Parathyroid adenoma (tissue), 2 donors: ENCODE measurements around the gene SLC39A9.
"Not testable (repeated sequence)": the region's sequence is repeated elsewhere in the genome, so short reads cannot be mapped to it uniquely, and the experiment has no call there.

Experiments
- H2AFZ ChIP-seq: fragments of 300-600 bp; sonication (generic); one replicate; pipeline ENCODE4 v1.7.0; 2017; ENCODE audit warnings: antibody characterized with exemption, mild to moderate bottlenecking
- H3K27ac ChIP-seq: fragments of 300-600 bp; sonication (generic); one replicate; pipeline ENCODE4 v1.7.0; 2017
- H3K27me3 ChIP-seq: fragments of 300-600 bp; sonication (generic); one replicate; pipeline ENCODE4 v1.7.0; 2017; ENCODE audit warnings: low read length; ENCODE audit not compliant: control insufficient read depth, insufficient read depth
- H3K36me3 ChIP-seq: fragments of 300-600 bp; sonication (generic); one replicate; pipeline ENCODE4 v1.7.0; 2017; ENCODE audit warnings: low read length; ENCODE audit not compliant: control insufficient read depth, insufficient read depth
- H3K4me1 ChIP-seq: fragments of 300-600 bp; sonication (generic); one replicate; pipeline ENCODE4 v1.7.0; 2017; ENCODE audit warnings: control low read depth
- H3K4me2 ChIP-seq: fragments of 300-600 bp; sonication (generic); one replicate; pipeline ENCODE4 v1.7.0; 2017; ENCODE audit warnings: low read length
- H3K4me3 ChIP-seq: fragments of 300-600 bp; sonication (generic); one replicate; pipeline ENCODE4 v1.7.0; 2017; ENCODE audit warnings: low read depth, low read length
- H3K79me2 ChIP-seq: fragments of 300-600 bp; sonication (generic); one replicate; pipeline ENCODE4 v1.7.0; 2017; ENCODE audit warnings: control low read depth
- H3K9ac ChIP-seq: fragments of 300-600 bp; sonication (generic); one replicate; pipeline ENCODE4 v1.7.0; 2017; ENCODE audit warnings: mild to moderate bottlenecking
- H3K9me3 ChIP-seq: fragments of 300-600 bp; sonication (generic); one replicate; pipeline ENCODE4 v1.7.0; 2017; ENCODE audit warnings: low read length; ENCODE audit not compliant: control insufficient read depth
- TF ChIP-seq, protein P1 (sequence below): fragments of 300-600 bp; sonication (generic); IDR thresholded peaks from one replicate; pipeline ENCODE4 v1.7.0; 2017; ENCODE audit warnings: antibody characterized with exemption, mild to moderate bottlenecking
- donor health status: primary hyperparathyroidism.

SLC39A9 gene

DNA sequence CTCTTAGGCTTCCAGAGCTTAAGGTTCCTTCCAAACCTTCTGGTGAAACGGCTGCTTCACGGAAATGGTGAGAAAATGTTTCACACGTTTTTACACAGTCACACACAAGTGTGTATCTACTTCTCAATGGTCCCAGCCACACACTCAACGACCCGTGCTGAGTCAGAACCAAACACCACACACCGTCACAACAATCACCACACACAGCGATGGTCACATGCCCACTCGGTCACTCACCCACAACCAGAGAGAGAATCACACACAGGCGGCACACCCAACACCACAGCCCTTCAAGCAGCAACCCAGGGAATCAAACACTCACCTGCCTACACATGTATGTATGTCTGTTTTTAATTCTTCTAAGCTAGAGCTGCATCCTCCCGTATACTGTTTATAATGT is 73.4 kb downstream of the SLC39A9 start:
- TF ChIP-seq, protein P1, sequence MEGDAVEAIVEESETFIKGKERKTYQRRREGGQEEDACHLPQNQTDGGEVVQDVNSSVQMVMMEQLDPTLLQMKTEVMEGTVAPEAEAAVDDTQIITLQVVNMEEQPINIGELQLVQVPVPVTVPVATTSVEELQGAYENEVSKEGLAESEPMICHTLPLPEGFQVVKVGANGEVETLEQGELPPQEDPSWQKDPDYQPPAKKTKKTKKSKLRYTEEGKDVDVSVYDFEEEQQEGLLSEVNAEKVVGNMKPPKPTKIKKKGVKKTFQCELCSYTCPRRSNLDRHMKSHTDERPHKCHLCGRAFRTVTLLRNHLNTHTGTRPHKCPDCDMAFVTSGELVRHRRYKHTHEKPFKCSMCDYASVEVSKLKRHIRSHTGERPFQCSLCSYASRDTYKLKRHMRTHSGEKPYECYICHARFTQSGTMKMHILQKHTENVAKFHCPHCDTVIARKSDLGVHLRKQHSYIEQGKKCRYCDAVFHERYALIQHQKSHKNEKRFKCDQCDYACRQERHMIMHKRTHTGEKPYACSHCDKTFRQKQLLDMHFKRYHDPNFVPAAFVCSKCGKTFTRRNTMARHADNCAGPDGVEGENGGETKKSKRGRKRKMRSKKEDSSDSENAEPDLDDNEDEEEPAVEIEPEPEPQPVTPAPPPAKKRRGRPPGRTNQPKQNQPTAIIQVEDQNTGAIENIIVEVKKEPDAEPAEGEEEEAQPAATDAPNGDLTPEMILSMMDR, result no peak

DNA sequence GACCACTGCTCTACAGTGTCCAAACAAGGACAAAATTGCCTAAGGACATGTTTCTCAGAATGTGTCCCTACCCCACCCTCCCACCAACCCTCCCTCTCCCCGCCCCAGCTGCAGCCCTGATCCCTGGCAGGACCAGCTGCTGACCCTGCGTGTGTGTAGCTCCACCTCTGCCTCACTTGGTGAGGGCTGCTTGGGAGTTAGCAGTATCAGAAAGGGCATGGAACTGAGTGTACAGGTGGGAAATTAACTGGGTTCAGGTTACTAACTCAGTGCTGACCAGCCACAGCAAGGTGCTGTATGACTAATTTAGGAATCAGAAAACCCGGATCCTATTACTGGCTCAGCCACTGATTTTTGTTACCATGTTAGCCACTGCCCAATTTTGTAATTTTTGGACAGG is 74.8 kb downstream of the SLC39A9 start:
- H3K79me2 ChIP-seq, result no peaks in the 10 kb centered on the region
- H3K27ac ChIP-seq, result no peak overlapping the region
- H3K4me2 ChIP-seq, result no peak overlapping the region
- H3K9ac ChIP-seq, result no peak overlapping the region
- TF ChIP-seq, protein P1, result no peak
- no peak overlapping the region for H2AFZ ChIP-seq
- no peaks in the 10 kb centered on the region for H3K4me1 ChIP-seq
- H3K4me3 ChIP-seq, result no peak overlapping the region
- H3K36me3 ChIP-seq, result no peaks in the 10 kb centered on the region
- H3K9me3 ChIP-seq, result no peaks in the 10 kb centered on the region
- H3K27me3 ChIP-seq, result no peaks in the 10 kb centered on the region

More for the DNA sequence above, 73.4 kb downstream of the SLC39A9 start:
- Histone ChIP-seq H3K27me3 (no peaks in the 10 kb centered on the region), H3K36me3 (no peaks in the 10 kb centered on the region), H3K4me2 (no peak overlapping the region), H2AFZ (no peak overlapping the region), H3K9me3 (no peaks in the 10 kb centered on the region), H3K9ac (no peak overlapping the region), H3K4me3 (no peak overlapping the region), H3K27ac (no peak overlapping the region), H3K79me2 (no peaks in the 10 kb centered on the region), H3K4me1 (no peaks in the 10 kb centered on the region)

DNA sequence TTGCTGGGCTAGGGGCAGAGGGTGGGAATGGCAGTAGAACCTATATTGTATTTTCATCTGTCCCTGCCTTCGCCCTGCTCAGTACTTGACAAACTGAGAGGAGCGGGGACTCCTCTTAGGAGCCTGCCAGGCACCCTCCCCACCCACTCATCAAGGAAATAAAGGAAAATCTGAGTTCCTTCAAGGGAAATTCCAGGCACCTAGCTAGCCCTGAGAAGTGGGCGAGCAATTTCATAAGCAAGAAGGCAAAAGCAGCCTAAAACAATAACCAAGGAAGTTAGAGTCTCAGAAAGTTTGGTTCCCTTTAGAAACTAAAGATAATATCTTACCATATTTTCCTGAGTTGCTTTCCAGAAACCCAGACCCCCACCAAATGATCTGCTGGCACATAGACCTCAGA is 75.5 kb downstream of the SLC39A9 start:
- Histone ChIP-seq H3K4me3 (no peak overlapping the region), H3K9me3 (no peaks in the 10 kb centered on the region), H3K36me3 (no peaks in the 10 kb centered on the region), H3K4me1 (no peaks in the 10 kb centered on the region), H2AFZ (no peak overlapping the region), H3K4me2 (no peak overlapping the region), H3K27me3 (no peaks in the 10 kb centered on the region), H3K79me2 (no peaks in the 10 kb centered on the region), H3K27ac (no peak overlapping the region), H3K9ac (no peak overlapping the region)
- TF ChIP-seq, protein P1, result no peak

DNA sequence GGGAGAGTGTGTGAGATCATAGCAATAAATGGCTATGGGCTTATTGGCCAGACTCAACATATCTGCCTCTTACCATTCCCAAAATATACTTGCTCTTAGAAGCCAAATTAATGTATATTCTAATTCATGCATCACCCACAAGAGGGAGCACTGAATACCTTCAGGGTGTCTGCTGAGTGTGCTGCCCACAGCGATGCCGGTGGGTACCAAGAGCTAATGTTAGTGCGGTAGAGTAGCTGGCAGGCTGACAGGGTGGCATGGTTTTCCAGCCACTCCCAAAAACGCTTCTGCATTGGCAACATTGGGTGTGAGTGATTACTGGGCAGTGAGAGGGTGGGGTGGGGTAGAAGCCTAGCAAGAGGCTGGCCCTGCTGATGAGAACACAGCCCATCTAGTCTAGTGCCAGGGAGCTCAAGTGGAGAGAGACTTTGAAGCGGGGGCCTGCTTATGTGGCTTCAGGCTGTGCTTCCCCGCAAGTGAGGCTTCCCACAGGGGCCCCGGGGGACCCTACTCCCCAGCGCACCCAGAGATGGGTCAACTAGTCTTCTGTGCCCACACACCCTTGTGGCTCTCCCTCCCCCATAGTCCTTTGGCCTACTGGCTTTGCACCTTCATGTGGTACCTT is 76.8 kb downstream of the SLC39A9 start:
- TF ChIP-seq, protein P1, result peak; percentile 23
- Histone ChIP-seq H3K27me3 (no peaks in the 10 kb centered on the region), H3K9me3 (no peaks in the 10 kb centered on the region), H3K4me2 (no peak overlapping the region), H3K79me2 (no peaks in the 10 kb centered on the region), H3K9ac (no peak overlapping the region), H3K27ac (no peak overlapping the region), H3K4me3 (no peak overlapping the region), H3K36me3 (no peaks in the 10 kb centered on the region), H3K4me1 (no peaks in the 10 kb centered on the region), H2AFZ (no peak overlapping the region)

DNA sequence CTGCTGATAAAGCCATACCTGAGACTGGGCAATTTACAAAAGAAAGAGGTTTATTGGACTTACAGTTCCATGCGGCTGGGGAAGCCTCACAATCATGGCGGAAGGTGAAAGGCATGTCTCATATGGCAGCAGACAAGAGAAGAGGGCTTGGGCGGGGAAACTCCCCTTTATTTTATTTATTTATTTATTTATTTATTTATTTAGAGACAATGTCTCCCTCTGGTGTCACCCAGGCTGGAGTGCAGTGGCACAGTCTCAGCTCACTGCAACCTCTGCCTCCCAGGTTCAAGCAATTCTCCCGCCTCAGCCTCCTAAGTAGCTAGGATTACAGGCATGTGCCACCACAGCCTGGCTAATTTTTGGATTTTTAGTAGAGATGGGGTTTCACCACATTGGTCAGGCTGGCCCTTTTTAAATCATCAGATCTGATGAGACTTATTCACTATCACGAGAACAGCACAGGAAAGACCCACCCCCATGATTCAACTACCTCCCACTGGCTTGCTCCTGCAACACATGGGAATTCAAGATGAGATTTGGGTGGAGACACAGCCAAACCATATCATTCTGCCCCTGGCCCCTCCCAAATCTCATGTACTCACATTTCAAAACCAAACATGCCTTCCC is 78.4 kb downstream of the SLC39A9 start:
- not testable (repeated sequence) for H3K4me2 ChIP-seq, H3K27me3 ChIP-seq, H3K4me1 ChIP-seq, H3K9me3 ChIP-seq, H3K79me2 ChIP-seq, H2AFZ ChIP-seq, H3K4me3 ChIP-seq, H3K9ac ChIP-seq, H3K36me3 ChIP-seq, H3K27ac ChIP-seq

DNA sequence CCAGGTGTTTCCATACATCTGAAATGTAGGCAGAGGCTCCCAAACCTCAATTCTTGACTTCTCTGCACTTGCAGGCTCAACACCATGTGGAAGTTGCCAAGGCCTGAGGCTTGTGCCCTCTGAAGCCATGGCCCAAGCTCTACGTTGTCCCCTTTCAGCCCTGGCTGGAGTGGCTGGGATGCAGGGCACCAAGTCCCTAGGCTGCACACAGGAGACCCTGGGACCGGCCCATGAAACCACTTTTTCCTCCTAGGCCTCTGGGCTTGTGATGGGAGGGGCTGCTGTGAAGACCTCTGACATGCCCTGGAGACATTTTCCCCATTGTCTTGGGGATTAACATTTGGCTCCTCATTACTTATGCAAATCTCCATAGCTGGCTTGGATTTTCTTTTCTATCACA is 79.6 kb downstream of the SLC39A9 start:
- not testable (repeated sequence) for H3K27me3 ChIP-seq, H3K9me3 ChIP-seq, H3K27ac ChIP-seq, H3K9ac ChIP-seq, H3K4me3 ChIP-seq, H3K4me1 ChIP-seq, H3K79me2 ChIP-seq, H2AFZ ChIP-seq, H3K36me3 ChIP-seq, H3K4me2 ChIP-seq
